Measurements from ENCODE around the gene ST8SIA2. TPM values are rescaled to one million over a fixed set of nuclear protein-coding genes. Genes with fewer than 3 reads are reported as not detected.

Gene ST8SIA2
- total and polyA plus RNA-seq, 11 donors = 0.50 to 14.3 (median 3.1) TPM

DNA sequence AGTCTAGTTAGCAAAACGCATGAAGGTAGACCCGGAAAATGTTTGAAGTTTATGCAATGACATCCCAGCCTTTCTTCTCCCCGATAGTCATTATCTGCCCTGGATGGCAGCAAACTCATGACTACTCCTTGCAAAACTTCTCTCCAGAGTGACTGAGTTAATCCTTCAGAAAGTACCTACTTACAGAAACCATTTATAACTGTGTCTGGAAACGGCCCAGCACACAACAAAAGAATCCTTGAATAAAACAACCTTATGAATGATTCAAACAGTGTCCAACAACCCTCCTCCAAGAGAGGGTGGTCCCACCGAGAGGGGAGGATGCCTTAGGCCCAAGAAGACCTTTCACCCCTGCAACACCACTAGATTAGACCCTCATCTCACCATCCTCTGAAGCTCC is 14.2 kb downstream of the ST8SIA2 start:
- 67 to 73% (median 71%) methylated on average over 5 of the region's 5 CpGs for WGBS, 4 donors
- ATAC-seq (no peak), DNase-seq (no peak)
- intact Hi-C loops (cut with DNase I) = loop anchor here in 1 of 10 donors (10.0 kb wide), 1 partner anchor 277 kb away; no protein-coding TSS in a partner anchor
- no peaks in the 10 kb centered on the region for H3K36me3 ChIP-seq
- no peak overlapping the region for H3K4me3 ChIP-seq
- TF ChIP-seq POLR2A (IDR thresholded peaks at IDR 0.05) = no peak
- TF ChIP-seq, protein P1, sequence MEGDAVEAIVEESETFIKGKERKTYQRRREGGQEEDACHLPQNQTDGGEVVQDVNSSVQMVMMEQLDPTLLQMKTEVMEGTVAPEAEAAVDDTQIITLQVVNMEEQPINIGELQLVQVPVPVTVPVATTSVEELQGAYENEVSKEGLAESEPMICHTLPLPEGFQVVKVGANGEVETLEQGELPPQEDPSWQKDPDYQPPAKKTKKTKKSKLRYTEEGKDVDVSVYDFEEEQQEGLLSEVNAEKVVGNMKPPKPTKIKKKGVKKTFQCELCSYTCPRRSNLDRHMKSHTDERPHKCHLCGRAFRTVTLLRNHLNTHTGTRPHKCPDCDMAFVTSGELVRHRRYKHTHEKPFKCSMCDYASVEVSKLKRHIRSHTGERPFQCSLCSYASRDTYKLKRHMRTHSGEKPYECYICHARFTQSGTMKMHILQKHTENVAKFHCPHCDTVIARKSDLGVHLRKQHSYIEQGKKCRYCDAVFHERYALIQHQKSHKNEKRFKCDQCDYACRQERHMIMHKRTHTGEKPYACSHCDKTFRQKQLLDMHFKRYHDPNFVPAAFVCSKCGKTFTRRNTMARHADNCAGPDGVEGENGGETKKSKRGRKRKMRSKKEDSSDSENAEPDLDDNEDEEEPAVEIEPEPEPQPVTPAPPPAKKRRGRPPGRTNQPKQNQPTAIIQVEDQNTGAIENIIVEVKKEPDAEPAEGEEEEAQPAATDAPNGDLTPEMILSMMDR (IDR thresholded peaks at IDR 0.05) = no peak
- H3K4me1 ChIP-seq = peaks cover 0 to 8% (median 0%) of the 10 kb centered on the region in 12 donors
- H3K27ac ChIP-seq = no peak overlapping the region
- peaks cover 0 to 8% (median 0%) of the 10 kb centered on the region in 9 donors for H3K27me3 ChIP-seq
- H3K9me3 ChIP-seq = no peaks in the 10 kb centered on the region

DNA sequence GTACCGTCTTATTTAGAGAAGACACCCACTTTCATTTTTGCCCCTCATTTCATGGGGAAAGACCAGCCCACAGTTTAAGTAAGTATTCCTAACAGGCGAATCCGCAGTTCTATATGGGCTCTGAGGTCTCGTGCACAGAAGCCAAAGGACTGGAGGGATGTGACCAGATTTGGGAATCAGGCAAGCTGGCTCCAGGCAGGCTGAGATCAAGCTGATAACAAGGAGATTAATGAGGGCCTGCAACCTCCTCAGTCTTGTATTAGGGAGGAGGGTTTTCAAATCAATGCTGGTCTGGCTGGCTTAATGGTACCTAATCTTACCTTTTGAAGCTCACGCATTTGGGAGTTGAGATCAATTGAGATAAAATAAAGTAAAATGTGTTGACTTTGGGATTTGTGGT is 15.3 kb downstream of the ST8SIA2 start:
- TF ChIP-seq, protein P1 (IDR thresholded peaks at IDR 0.05) = no peak
- H3K36me3 ChIP-seq = no peaks in the 10 kb centered on the region
- peaks cover 0 to 8% (median 0%) of the 10 kb centered on the region in 12 donors for H3K4me1 ChIP-seq
- H3K9me3 ChIP-seq = no peaks in the 10 kb centered on the region
- DNase-seq = no peak
- intact Hi-C loops (cut with DNase I) = loop anchor here in 1 of 10 donors (10.0 kb wide), 1 partner anchor 276 kb away; no protein-coding TSS in a partner anchor
- H3K27me3 ChIP-seq = peaks cover 0 to 6% (median 0%) of the 10 kb centered on the region in 9 donors
- no peak for ATAC-seq
- 80 to 96% (median 93%) methylated on average over 5 of the region's 5 CpGs for WGBS, 4 donors
- H3K27ac ChIP-seq = no peak overlapping the region
- H3K4me3 ChIP-seq = no peak overlapping the region

- no peak for ATAC-seq
- H3K9me3 ChIP-seq = no peaks in the 10 kb centered on the region
- intact Hi-C loops (cut with DNase I) = loop anchor here in 1 of 10 donors (10.0 kb wide), 1 partner anchor 275 kb away; no protein-coding TSS in a partner anchor
- H3K27ac ChIP-seq = no peak overlapping the region
- TF ChIP-seq, protein P1 (IDR thresholded peaks at IDR 0.05) = no peak
- TF ChIP-seq POLR2A (IDR thresholded peaks at IDR 0.05) = no peak
- peaks cover 0 to 8% (median 0%) of the 10 kb centered on the region in 12 donors for H3K4me1 ChIP-seq
- DNase-seq = no peak
- H3K36me3 ChIP-seq = no peaks in the 10 kb centered on the region
- peaks cover 0 to 6% (median 0%) of the 10 kb centered on the region in 9 donors for H3K27me3 ChIP-seq
- H3K4me3 ChIP-seq = no peak overlapping the region
- WGBS, 4 donors = 80 to 87% (median 81%) methylated on average over 8 of the region's 8 CpGs
Measured at GRCh38 chr15:92409521-92409920, 15.8 kb downstream of the ST8SIA2 start.

- ATAC-seq (no peak), DNase-seq (no peak)
- intact Hi-C loops (cut with DNase I) = loop anchor here in 1 of 10 donors (10.0 kb wide), 1 partner anchor 316 kb away; no protein-coding TSS in a partner anchor
- TF ChIP-seq POLR2A (IDR thresholded peaks at IDR 0.05) = no peak
- TF ChIP-seq, protein P1 (IDR thresholded peaks at IDR 0.05) = no peak
- H3K27ac ChIP-seq = no peak overlapping the region
- 85 to 91% (median 89%) methylated on average over 6 of the region's 6 CpGs for WGBS, 4 donors
- H3K27me3 ChIP-seq = peaks cover 0 to 6% (median 0%) of the 10 kb centered on the region in 9 donors
- H3K4me1 ChIP-seq = peaks cover 0 to 10% (median under 1%) of the 10 kb centered on the region in 12 donors
- no peaks in the 10 kb centered on the region for H3K36me3 ChIP-seq
- no peaks in the 10 kb centered on the region for H3K9me3 ChIP-seq
- H3K4me3 ChIP-seq = no peak overlapping the region
Measured at GRCh38 chr15:92410537-92410936, 16.9 kb downstream of the ST8SIA2 start.
